ENCODE data around the gene COPZ1.
A peak's percentile ranks its signal among the peaks of the same experiment; 100 is the strongest.
"Not testable (repeated sequence)": the region's sequence is repeated elsewhere in the genome, so short reads cannot be mapped to it uniquely, and the experiment has no call there.

The COPZ1 gene

DNA sequence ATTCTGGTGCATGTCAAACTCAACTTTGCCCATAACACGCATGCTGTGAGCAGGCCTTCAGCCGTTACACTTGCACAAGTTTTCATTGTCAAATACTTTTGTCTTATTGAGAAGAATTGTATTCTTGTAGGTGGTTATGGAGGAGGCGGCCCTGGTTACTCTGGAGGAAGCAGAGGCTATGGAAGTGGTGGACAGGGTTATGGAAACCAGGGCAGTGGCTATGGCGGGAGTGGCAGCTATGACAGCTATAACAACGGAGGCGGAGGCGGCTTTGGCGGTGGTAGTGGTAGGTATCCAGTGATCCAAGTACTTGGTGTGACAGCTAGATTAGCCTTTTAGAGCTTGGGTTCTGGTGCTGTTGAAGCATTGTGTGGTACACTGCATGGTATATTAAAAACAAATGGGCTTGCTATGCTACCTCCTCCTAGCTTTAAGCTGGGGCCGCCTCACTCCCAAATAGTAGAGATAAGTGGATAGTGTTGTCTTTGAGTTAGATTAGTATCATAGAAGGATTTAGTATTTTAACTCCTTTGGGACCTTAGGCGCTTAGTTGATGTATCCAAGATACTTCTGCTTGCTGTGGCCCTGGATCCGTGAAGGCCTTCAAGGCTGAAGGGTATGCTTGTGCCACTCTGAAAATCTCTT, 41.9 kb upstream of the COPZ1 start:
- H3K4me3 ChIP-seq (ENCODE audit: low read depth, low read length): peak overlapping the region; percentile 95
- TF ChIP-seq, protein P1, sequence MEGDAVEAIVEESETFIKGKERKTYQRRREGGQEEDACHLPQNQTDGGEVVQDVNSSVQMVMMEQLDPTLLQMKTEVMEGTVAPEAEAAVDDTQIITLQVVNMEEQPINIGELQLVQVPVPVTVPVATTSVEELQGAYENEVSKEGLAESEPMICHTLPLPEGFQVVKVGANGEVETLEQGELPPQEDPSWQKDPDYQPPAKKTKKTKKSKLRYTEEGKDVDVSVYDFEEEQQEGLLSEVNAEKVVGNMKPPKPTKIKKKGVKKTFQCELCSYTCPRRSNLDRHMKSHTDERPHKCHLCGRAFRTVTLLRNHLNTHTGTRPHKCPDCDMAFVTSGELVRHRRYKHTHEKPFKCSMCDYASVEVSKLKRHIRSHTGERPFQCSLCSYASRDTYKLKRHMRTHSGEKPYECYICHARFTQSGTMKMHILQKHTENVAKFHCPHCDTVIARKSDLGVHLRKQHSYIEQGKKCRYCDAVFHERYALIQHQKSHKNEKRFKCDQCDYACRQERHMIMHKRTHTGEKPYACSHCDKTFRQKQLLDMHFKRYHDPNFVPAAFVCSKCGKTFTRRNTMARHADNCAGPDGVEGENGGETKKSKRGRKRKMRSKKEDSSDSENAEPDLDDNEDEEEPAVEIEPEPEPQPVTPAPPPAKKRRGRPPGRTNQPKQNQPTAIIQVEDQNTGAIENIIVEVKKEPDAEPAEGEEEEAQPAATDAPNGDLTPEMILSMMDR (conservative IDR thresholded peaks at IDR 0.05; ENCODE audit: low read depth, low read length): no peak
- no peak for DNase-seq (ENCODE audit: low read depth)

DNA sequence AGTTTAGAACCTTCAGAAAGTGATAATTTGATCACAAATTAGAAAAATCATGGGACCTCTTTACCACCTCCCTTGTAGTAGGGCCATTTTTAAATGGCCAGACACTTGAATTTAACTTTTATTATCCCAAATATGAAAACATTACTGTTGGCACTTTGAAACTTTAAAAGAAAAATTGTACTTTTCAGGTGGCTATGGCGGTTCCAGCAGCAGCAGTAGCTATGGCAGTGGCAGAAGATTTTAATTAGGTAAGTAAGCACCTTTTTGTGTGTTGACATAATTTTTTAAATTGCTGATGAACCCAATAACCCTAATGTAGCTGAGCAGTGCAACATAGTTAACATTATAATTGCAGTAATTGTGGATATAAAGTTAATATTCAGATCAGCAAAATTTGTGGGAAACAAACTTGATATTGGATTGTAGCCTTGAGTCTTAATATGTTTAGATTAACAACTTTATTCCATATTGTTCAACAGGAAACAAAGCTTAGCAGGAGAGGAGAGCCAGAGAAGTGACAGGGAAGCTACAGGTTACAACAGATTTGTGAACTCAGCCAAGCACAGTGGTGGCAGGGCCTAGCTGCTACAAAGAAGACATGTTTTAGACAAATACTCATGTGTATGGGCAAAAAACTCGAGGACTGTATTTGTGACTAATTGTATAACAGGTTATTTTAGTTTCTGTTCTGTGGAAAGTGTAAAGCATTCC, 40.7 kb upstream of the COPZ1 start:
- not testable (repeated sequence) for DNase-seq (ENCODE audit: low read depth)
- H3K4me3 ChIP-seq (ENCODE audit: low read depth, low read length): peak overlapping the region; percentile 31

DNA sequence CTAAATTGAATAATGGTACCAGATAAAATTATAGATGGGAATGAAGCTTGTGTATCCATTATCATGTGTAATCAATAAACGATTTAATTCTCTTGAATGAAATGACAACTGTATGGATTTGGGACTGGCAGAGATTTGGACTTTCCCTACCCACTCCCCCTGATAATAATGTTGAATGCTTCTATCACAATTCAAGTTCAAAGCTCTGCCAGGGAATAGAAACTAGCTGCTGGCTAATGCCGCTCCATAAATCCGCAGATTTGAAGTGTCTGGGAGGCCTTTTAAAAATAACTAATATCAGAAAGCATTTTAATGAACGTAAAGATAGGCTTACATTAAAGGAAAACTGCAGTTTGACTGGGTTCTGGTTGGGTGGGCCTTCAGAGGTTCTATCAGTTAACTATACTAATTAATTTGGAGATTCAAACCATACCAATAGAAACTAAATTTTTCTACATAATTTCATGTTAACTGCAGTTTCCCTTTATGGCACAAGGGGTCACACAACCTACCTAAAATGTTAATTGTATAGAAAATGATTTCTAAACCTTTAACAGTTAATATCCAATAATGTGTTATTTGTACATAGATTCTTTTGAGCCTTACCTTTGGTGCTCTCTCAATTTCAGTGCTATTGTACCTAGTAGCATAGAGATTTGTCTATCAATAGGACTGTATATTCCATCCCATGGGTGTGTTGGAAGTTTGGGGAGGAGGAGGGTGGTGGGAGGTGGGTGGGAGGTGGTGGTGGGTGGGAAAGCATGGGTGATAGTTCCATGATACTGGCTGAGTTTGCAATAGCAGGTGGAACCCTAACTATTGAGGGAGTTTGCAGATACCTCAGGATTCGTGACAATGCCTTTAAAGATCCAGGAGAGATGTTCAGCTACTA, 39.5 kb upstream of the COPZ1 start:
- no peak for DNase-seq (ENCODE audit: low read depth)
- TF ChIP-seq, protein P1 (conservative IDR thresholded peaks at IDR 0.05; ENCODE audit: low read depth, low read length): peak; percentile 47
- H3K4me3 ChIP-seq (ENCODE audit: low read depth, low read length): peak overlapping the region; percentile 12

DNA sequence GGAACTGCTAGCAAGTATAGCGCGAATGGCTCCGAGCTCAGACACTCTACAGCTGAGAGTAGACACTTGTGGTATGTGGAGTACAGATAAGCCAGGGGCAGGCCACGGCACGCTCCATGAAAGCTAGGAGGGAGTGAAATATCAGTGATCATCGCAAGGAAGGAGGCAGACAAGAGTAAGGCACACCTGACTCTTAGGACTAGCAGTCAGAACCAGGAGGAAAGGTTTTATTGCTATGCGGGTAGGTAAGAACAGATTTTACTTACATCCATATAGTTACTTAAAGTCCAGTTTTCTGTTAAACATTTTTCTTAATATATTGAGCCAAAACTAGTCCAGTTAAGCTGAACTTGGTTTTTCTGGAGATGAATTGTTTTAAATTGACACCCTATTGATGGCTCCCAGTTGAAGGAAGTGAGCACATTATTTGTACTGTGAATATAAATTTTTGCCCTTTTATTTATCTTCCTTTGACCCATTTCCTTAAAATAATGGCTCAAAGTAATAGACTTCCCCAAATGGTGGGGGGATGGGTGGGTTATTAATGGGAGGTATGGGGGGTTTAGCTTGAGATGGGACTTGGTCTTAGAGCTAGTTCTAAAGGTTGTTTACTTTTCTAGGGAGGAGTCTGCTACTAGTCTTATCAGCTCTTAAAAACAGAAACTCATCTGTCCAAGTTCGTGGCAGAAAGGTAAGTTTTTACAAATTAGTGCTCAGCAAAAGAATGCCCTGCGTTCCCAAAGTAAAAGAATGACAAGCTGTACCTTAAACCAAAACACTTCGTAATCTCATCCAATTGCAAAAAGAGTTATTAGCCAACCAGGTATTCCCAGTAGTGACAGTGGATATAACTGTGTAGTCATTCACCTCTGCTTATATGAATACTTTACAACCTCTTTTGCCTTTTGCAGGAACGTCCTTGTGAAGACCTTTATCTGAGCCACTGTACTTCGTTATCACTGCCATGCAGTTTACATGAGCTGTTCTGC, 38.6 kb upstream of the COPZ1 start:
- no peak overlapping the region for H3K4me3 ChIP-seq (ENCODE audit: low read depth, low read length)
- TF ChIP-seq, protein P1 (conservative IDR thresholded peaks at IDR 0.05; ENCODE audit: low read depth, low read length): no peak
- no peak for DNase-seq (ENCODE audit: low read depth)

DNA sequence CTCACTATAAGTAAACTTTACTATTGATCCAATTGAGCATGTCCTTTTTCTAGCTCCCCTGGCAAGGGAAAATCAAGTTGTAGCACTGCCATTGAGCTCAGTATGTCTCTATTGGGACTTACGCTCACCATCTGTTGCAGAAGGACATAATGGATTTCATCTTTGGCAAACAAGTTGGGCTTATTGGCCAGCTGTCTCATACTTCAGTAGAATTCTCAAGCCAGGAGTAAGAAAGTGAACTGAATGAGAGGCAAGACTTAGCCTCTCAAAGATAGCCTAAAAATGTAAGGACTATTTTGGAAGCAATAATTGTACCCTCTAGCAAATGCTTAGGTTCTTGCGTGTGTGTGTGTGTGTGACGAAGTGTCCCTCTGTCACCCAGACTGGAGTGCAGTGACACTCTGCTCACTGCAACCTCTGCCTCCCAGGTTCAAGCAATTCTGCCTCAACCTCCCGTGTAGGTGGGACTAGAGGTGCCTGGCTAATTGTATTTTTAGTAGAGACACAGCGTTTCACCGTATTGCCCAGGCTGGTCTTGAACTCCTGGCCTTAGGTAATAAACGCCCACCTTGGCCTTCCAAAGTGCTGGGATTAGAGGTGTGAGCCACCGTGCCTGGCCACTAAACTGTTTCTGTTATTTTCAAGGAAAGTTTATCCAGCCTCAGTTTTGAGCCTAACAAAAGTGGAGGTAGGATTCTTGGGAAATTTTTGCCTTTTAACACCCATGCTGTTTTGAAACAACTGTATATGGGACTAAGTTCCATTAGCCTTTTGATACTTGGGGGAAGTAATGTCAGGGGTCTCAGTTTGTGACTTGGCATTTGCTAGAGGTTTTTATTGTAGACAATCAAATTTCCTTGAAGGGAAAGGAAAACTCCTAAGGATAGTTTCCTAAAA, 37.4 kb upstream of the COPZ1 start:
- no peak for DNase-seq (ENCODE audit: low read depth)
- H3K4me3 ChIP-seq (ENCODE audit: low read depth, low read length): no peak overlapping the region
- TF ChIP-seq, protein P1 (conservative IDR thresholded peaks at IDR 0.05; ENCODE audit: low read depth, low read length): no peak

DNA sequence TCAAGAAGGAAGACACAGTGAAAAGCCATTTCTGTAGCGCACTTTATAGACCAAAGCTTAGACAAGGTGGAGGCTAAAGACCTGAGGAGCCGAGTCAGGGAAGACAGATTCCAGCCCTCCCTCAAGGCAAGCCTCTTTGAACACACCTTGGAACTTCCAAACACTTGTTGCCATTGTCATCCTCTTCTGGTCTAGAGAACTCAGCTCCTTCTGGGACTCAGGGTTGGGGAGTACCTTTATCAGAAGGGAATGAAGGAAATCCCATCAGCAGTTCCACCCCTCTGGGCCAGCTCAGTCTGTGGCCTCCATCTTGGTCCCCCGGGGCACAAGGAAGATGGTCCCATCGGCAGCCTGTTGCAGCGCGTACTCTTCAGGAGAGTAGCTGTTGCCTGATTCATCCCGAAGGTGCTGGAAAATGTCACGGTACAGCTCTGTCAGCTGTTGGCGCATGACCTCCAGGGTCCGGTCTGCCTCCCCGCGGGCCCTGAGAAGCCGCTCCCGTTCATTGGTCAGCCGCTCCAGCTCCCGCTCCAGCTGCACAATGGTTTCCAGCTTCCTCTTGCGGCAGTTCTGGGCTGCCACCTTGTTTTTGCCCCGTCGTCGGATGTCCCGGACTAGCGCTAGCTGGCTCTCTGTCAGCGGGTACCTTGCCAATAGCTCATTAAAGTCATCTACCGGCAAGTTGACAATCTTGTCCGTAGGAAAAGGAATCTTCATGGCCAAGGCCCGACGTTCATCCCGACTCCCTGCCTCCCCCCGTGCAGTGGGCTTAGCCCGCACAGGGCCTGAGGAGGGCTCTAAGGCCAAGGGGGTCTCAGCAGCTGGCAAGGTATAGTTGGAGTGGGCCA, 32.6 kb upstream of the COPZ1 start:
- TF ChIP-seq, protein P1 (conservative IDR thresholded peaks at IDR 0.05; ENCODE audit: low read depth, low read length): no peak
- no peak overlapping the region for H3K4me3 ChIP-seq (ENCODE audit: low read depth, low read length)

More for the DNA sequence above, 32.6 kb upstream of the COPZ1 start:
- no peak for DNase-seq (ENCODE audit: low read depth)

Data from choroid plexus epithelial cell (primary cell).